Stimulated activated CD8-positive, alpha-beta memory T cell treated with anti-CD3 and anti-CD28 coated beads, Interleukin-4, amount 100 ng/mL, for 48 hours (primary cell): ENCODE data around the gene SMYD4.
"Not testable (repeated sequence)": the region's sequence is repeated elsewhere in the genome, so short reads cannot be mapped to it uniquely, and the experiment has no call there.

Experiments
- DNase-seq: peaks from one replicate; pipeline ENCODE4 v3.0.0-alpha.2; 2020

Gene SMYD4

DNA sequence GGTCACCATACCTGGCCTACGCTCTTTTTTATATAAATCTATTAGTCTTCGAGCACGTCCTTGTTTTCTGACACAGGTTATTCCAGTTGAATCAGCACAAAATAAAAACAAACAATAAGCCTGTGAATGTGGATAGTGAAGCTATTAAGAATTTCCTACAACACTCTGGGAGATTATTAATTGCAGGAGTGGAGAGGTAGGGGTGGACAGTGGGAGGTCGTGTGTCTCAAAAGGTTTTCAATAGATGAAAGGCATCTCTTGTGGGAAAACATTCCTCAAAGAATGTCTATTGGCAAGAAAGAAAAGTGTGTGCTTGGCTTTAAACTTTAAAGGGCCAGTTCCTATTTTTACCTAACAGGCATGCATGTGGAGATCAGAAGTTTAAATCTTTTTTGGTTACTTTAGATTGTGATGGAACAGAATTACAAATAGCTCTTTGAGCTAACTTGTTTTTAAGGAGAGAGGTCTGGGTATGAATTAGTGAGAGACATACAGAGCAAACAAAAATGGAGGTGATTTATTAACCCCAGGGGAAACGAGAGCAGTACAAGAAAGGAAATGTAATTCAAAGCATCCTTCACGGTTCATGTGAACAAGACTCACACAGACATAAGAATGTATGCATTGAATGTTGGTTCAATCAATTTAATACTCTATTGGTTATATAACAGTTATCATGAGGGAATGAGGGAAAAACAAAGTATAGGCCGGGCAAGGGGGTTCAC lies 9.0 kb downstream of the SMYD4 start:
- no peak for DNase-seq

DNA sequence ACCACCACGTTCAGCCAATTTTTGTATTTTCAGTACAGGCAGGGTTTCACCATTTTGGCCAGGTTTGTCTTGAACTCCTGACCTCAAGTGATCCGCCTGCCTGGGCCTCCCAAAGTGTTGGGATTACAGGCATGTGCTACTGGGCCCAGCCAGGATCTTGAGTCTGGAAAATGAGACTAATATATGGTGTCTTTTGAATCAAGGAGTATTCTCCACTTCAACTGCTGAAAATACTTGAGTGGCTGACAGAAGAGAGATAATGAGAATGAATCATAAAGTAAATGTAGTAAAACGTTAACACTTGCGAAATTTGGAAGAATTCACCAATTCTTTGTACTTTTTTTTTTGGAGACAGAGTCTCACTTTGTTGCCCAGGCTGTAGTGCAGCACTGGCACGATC lies 16.6 kb downstream of the SMYD4 start:
- DNase-seq = no peak

DNA sequence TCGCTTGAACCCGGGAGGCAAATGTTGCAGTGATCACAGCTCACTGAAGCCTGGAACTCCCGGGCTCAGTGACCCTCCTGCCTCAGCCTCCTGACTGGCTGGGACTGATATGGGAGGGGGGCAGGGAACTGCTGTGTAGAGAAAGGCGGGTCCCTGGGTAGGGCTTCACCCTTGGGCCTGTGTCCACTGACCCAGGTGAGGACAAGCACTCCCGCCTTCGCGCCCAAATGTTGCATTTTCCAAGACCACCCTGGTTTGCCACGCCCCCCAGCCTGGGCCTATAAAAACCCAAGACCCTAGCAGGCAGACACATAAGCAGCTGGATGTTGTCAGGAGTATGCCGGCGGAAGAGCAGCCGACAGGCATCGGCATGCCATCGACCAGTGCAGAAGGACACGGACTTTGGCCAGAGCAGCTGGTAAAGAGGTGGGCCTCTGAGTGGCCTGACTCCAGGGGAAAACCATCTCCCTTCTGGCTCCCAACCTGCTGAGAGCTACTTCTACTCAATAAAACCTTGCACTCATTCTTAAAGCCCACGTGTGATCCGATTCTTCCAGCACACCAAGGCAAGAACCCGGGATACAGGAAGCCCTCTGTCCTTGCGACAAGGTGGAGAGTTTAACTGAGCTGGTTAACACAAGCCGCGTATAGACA lies 19.1 kb downstream of the SMYD4 start:
- DNase-seq = no peak

DNA sequence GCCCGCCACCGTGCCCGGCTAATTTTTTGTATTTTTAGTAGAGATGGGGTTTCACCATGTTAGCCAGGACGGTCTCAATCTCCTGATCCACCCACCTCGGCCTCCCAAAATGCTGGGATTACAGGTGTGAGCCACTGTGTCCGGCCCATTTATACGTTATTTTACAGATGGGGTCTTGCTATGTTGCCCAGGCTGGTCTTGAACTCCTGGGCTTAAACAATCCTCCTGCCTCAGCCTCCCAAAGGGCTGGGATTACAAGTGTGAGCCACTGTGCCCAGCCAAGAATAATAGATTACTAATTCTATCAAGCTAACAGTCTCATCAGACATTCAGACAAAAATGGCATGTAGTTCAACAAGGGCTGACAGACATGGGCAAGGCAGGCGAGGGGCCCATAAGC lies 19.9 kb downstream of the SMYD4 start:
- DNase-seq = not testable (repeated sequence)

DNA sequence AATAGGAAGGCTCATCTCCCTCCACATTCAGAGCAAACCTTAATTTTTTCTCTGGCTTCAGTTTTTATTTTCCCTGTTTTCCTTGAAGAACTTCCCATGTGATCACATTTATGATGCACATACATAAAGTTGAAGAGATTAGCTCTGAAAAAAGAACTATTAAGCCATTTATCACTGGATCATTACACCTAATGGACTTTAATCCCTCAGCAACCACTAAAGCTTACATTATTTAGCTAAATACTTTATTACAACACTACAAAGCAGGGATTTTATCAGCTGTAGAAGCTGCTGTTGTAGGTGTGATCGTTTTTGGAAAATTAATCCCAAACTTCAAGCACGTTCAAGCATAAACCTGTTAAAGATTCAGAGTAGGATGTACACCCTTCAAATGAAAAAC lies 21.1 kb downstream of the SMYD4 start:
- no peak for DNase-seq

DNA sequence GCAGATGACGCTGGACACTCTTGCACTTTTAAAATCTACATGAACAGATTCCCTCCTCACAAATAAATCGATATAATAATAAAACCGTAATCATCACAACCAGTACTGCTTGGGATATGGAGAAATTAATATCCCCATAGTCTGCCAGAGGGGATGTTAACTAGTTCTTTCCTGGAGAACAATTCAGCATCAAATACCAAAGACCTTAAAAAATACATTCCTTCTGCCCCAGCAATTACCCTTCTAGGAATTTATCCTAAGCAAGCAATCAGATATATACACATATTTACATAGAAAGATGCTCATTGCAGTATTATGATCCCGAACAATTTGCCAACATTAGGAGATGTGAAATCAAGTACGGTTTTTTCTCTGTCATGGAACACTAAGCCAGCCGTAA lies 21.8 kb downstream of the SMYD4 start:
- no peak for DNase-seq

DNA sequence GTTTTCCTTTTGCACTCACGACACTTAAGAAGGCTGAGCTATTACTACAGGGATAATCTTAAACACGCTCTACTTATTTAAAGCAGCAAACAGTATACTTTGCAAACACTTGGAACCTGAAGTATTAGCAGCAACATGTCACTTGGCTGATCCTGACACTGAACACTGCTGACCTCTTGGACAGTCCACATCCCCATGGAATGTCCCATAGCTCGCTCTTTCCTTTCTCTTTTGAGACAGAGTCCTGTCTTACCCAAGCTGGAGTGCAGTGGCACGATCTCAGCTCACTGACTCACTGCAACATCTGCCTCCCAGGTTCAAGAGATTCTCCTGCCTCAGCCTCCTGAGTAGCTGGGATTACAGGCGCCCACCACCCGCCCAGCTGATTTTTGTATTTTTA lies 26.4 kb downstream of the SMYD4 start:
- no peak for DNase-seq

DNA sequence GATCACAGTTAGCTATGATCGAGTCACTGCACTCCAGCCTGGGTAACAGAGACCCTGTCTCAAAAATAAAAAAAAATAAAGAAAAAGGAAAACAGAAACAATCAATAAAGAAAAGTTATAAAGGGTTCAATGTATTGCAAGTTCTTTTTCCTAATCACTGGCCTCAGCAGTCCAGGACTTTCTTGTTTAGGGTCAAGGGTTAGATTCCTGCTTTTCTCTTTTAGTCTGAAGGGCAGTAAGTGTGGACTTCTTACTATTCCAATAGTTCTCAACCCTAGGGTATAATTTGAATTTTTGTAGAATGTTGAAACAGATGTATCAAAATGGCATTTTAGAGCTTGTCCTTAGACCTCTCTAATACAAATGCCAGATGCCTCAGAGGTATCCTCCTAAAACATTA lies 27.3 kb downstream of the SMYD4 start:
- no peak for DNase-seq

DNA sequence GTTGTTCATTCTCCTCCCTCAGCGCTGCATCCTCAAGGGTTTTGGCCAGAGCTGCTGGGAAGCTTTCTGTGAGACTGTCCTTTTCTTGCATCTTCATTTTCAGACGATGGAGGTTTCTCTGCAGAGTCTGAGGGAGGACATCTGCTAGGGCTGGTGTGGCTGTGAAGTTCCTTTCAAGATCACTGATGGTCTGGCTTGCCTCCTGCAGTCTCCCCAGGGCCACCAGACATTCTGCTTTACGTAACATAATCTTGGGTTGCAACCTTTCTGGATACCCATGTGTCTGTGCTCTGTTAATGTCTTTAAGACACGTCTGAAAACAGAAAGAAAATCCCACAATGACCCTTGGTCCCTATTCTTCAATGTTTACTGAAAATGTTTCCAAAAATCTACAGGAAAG lies 29.0 kb downstream of the SMYD4 start:
- no peak for DNase-seq

DNA sequence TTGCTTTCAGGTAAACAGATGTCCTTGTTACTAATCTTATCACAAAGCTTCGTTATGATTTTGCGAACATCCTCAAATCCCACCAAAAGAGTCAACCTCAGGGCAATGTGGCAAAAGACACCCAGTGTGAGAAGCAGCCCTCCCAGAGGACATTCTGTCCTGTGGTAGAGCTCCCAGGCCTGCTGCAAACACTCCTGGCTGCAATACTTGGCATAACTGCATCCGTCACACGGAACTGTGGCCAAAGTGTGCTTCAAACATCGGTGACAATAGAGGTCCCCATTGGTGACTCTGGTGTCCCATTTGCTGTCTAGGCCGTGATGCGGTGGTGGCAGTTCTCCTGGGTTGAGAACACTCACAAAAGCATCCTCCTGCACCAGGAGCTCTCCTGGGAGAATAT lies 29.5 kb downstream of the SMYD4 start:
- DNase-seq = no peak

DNA sequence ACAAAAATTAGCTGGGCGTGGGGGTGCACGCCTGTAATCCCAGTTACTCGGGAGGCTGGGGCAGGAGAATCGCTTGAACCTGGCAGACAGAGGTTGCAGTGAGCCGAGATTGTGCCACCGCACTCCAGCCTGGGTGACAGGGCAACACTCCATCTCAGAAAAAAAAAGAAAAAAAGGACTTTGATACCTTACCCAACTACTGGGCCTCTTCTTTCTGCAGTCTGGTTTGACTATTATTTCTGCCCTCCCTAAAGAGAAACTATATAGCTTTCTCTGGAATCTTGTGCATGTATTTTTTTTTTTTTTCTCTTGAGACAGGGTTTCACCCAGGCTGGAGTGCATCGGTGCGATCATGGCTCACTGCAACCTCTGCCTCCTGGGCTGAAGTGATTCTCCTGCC lies 31.9 kb downstream of the SMYD4 start:
- not testable (repeated sequence) for DNase-seq

DNA sequence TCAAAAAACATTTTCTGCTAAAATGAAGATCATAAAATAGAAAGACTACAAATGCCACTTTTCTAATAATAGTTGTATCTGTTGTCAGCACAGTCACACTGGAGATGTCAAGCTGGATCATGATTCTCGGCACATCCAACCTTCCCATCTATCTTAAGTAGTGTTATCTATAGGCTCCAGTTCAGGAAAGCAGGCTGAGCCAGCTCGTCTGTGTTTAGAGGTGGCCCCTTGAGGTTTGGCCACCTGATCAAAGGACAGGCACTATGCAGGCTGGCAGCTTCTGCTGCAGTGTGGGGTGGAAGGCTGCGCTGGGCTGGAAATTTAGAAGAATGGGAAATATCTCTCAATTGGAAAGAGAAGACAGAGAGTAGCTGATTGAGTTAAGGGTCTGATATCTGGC lies 32.4 kb downstream of the SMYD4 start:
- no peak for DNase-seq

DNA sequence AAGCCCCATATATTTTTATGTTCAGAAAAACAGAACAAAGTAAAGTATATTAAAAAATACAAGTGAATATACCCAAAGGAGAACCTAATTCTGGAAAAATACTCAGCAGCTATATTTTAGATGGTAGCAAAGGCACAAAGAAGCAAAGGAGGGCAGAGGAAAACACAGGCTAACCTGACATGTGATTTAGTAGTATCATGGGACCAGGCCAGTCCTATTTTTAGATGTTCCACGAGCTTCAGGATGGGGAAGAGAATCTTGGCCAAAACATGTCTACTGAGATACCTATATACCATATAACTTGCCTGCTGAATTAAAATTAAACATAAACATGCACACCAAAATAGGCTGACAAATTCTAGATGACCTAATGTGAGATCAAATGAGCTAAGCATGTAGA lies 32.9 kb downstream of the SMYD4 start:
- no peak for DNase-seq

DNA sequence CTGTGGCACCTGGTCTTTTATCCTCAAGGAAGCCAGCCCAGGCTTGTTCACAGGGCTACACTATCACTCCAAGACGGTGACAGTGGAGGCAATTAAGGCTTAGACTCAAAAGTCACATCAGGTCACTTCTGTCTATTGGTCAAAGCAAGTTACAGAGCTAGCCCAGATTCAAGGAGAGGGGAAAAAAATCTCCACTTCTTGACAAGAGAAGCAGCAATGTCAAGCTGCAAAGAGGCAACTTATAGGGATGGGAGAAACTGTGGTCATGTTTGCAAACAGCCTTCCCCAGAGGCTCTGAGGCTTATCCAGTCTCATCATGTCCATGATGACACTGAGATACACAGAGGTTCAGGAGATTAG lies 36.3 kb downstream of the SMYD4 start:
- no peak for DNase-seq

DNA sequence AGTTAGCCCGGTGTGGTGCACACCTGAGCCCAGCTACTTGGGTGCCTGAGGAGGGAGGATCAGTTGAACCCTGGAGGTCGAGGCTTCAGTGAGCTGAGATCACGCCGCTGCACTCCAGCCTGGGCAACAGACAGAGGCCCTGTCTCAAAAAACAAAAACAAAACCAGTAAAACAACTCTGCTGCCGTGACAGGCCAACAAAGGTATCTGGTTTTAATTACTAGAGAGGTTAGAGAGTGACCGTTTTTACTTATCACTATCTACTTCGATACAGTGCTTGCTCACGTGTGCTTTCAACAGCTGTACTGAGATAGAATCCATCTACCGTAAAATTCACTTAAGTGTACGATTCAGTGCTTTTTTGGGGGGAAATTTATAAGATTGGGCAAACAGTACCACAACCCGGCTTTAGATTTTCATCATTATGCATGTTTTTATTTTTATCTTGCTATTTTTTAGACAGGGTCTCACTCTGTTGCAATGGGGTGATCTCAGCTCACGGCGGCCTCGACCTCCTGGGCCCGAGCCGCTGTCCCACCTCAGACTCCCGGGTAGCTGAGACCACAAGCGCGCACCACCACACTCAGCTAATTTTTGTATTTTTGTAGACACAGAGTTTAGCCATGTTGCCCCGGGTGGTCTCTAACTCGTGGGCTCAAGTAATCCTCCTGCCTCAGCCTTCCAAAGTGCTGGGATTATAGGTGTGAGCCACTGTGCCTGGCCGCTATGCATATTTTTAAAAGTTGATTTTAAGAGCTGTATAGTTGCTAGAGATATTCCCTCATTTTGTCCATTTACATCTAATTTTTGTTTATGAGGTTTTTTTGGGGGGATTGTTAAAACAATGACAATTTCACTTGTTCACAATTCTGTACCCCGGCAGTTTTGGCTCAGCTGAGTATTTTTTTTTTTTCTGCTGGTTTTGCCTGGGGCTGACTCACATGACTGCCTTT lies 36.9 kb downstream of the SMYD4 start:
- DNase-seq = no peak

DNA sequence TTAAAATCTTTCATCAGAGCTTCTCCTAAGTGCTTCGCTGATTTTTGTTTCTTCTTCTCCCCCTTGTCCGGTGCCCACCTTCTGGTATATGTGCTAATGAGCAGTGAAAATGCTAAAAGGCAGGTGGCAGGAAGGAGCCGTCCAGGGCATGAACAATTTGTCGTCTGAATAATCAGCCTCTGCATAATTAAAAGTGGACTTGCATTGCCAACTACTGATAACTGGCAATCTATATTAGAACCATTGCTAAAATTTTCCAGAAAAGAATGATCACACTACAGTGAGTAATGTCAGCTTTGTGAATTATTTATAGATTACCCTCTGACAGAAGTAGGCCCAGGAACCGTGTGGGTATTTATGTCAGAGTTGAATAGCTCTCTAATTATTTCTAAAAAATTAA lies 39.8 kb downstream of the SMYD4 start:
- no peak for DNase-seq

DNA sequence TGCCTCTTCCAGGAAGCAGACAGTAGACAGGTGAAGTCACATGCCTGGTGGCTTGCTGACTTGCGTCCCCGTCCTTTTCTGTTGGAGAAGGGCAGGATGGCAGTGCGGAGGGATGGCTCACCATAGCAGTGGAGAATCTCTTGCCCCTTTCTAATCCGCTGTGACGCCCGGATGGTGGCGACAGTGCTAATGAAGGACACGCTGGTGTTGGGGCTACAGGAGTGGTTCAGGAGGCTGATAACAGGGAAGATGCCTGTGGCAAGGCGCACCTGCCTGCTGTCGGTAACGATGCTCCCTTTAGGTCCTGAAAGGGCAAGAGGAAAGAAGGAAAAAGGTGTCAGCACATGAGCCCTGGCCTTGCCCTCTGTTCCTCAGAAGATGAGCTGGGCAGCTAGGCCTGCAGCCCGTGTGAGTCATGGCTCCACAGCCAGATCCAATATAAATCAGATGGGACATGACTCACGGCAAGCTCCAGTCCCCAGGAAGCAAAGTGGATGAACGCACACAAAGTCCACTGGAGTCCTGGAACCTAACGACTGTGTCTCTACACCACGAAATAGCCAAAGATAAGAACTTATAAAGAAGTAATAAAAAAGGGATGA lies 42.3 kb downstream of the SMYD4 start:
- DNase-seq = no peak

DNA sequence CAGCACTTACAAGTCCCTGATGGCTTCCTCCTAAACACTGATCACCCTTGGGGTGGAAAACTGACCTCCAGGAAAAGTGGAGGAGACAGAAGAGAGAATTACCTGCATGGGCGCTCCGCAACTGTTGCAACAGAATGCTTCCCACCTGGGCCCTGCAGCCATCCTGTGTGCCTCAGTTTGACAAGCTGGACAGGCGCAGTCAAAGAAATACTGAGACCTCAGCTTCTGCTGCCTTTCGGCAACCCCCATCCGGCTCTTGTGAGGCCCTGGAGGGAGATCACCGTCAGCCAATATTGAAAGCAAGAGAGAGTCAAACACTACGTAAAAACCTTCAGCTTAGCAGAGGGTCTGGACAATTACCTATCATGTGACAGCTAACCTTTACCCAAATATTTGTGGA lies 43.0 kb downstream of the SMYD4 start:
- no peak for DNase-seq

DNA sequence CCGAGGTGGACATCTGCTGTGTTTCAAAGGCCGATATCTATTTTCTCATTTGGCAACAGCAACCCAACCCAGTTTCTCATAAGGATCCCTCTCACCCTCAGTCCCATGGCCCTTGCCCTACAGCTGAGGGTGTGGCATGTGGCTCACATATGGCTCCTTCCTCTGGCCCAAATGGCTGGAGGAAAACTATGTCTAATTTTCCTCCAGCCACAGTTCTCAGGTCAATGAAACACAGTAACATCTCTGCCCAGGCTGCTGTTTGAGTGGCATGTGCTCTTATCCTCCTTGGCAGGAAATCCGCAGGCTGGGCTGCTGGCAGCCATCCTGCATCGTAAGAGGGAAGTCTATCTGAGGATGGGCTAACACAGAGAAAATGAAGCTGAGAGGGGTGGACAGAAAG lies 43.8 kb downstream of the SMYD4 start:
- DNase-seq = no peak

DNA sequence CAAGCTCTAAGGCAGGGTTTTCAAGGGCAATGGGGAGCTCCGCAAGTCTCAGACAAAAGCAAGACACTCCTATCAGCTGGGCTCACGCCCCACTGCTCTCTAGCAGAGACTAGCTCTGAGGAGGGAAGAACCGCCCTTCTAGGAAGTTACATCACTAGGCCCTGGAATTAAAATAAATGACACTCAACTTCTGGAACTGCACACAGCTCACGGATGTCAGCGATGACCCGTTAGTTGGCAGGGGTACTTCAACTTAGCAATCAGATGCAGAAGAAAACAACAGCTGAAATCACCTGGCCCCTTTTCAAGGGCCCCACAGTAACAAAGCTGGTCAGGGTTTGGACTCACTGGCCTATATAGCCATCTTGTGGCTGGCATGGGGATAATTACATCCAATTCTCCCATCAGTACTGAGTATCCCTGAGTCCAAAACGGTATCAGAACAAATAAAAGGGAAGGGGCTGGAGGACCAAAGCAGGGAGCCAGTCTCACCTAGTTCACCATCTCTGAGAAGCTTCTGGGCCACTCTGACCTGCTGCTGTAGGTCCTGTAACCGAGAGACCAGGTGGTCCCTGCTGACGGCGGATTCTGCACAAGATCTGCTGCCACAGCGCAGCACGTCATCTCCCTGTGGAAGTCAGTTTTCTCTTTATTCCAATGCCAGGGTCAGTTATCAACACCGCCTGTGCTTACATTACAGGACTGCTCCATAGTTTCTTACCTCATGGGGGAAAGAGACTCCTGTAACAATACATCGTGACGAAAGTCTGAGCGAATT lies 45.7 kb downstream of the SMYD4 start:
- DNase-seq = no peak

DNA sequence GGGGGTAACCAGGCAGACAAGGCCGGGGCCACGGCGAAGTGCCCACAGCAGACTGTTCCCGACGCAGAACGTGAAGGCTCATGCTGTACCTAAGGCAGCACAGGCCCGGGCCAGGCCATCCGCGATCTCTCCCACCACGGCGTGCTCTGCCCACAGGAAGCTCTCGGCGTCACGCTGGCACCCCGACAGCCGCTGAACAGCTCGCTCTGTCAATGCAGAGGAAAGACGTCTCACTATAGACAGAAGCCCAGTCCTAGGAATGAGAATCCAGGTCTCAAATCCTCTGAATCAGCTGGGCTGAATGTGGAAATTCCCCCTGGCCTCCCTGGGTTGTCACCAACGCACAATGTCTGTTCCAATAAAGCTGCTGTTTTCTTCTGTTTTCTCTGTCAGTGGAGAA lies 46.4 kb downstream of the SMYD4 start:
- DNase-seq = no peak

DNA sequence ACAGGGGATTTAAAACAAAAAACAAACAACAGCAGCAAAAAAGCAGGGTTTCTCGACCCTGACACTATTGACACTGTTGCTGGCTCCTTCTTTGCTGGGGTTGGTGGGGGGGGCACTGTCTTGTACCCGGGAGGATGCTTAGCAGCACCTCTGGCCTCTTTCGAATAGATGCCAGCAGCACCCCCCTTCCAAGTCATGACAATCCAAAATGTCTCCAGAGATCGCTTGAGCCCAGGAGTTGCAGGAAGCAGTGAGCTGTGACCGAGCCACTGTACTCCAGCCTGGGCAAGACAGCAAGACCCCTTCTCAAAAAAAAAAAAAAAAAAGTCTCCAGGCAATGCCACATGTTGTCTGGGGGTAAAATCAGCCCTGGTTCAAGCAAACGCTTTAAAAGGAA lies 47.5 kb downstream of the SMYD4 start:
- no peak for DNase-seq
